ENCODE data around the gene FNDC3B. TPM values are rescaled to one million over a fixed set of nuclear protein-coding genes. Genes with fewer than 3 reads are reported as not detected.

The FNDC3B gene
- total and polyA plus RNA-seq, 9 donors, result 22.1 to 198 (median 108) TPM

DNA sequence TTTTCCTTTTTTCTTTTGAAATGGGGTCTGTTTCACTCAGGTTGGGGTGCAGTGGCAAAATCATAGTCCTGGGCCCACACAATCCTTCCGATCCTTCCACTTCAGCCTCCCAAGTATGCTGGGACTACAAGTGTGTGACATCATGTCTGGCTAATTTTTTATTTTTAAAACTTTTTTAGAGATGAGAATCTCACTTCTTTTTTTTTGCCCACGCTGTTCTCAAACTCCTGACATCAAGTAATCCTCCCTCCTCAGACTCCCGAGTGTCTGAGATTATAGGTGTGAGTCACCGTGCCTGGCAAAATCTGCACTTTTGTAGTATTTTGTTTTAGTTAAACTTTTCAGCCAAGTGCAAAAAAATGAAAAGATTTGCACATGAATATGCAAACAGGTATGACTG, 171.0 kb downstream of the FNDC3B start:
- intact Hi-C loops (cut with DNase I), result no loop called here
- Histone ChIP-seq H3K4me1 (ENCODE audit: insufficient read depth) (peaks cover 18% of the 10 kb centered on the region), H3K27ac (no peak overlapping the region)

DNA sequence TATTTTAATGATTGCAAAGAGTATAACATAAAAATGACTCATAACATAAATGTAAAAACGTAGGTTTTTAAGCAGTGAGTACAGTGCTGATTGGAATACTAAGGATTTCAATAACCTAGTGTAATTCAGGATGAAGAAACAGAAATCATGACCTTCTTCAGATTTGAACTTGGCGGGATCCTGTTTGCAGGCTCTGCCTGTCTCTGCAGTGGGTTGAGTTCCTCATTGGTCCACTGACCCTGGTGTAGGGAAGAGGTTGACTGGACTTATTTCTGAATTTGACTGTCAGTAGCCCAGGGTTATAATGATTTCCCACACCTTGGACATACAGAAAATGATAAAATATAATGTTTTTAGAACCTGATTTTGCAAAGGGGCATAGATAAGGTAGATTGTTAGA, 171.7 kb downstream of the FNDC3B start:
- TF ChIP-seq EP300 (IDR thresholded peaks at IDR 0.05) (no peak), POLR2A (IDR thresholded peaks at IDR 0.05) (no peak)
- TF ChIP-seq, protein P1, sequence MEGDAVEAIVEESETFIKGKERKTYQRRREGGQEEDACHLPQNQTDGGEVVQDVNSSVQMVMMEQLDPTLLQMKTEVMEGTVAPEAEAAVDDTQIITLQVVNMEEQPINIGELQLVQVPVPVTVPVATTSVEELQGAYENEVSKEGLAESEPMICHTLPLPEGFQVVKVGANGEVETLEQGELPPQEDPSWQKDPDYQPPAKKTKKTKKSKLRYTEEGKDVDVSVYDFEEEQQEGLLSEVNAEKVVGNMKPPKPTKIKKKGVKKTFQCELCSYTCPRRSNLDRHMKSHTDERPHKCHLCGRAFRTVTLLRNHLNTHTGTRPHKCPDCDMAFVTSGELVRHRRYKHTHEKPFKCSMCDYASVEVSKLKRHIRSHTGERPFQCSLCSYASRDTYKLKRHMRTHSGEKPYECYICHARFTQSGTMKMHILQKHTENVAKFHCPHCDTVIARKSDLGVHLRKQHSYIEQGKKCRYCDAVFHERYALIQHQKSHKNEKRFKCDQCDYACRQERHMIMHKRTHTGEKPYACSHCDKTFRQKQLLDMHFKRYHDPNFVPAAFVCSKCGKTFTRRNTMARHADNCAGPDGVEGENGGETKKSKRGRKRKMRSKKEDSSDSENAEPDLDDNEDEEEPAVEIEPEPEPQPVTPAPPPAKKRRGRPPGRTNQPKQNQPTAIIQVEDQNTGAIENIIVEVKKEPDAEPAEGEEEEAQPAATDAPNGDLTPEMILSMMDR (IDR thresholded peaks at IDR 0.05), result no peak
- H3K4me1 ChIP-seq (ENCODE audit: insufficient read depth), result peaks cover 18% of the 10 kb centered on the region
- no peaks in the 10 kb centered on the region for H3K9me3 ChIP-seq
- no peaks in the 10 kb centered on the region for H3K27me3 ChIP-seq
- H3K4me3 ChIP-seq, result no peak overlapping the region
- no peak overlapping the region for H3K27ac ChIP-seq
- no peaks in the 10 kb centered on the region for H3K36me3 ChIP-seq
- WGBS, 3 donors, result 87 to 91% (median 89%) methylated on average over 2 of the region's 2 CpGs
- intact Hi-C loops (cut with DNase I), result no loop called here
- DNase-seq, result no peak

More for the DNA sequence above, 171.0 kb downstream of the FNDC3B start:
- 35 to 53% (median 42%) methylated on average over 4 of the region's 4 CpGs for WGBS, 3 donors
- no peaks in the 10 kb centered on the region for H3K9me3 ChIP-seq
- no peaks in the 10 kb centered on the region for H3K27me3 ChIP-seq
- TF ChIP-seq EP300 (IDR thresholded peaks at IDR 0.05) (no peak), POLR2A (IDR thresholded peaks at IDR 0.05) (no peak)
- TF ChIP-seq, protein P1 (IDR thresholded peaks at IDR 0.05), result no peak
- H3K36me3 ChIP-seq, result no peaks in the 10 kb centered on the region
- no peak overlapping the region for H3K4me3 ChIP-seq
- no peak for DNase-seq

DNA sequence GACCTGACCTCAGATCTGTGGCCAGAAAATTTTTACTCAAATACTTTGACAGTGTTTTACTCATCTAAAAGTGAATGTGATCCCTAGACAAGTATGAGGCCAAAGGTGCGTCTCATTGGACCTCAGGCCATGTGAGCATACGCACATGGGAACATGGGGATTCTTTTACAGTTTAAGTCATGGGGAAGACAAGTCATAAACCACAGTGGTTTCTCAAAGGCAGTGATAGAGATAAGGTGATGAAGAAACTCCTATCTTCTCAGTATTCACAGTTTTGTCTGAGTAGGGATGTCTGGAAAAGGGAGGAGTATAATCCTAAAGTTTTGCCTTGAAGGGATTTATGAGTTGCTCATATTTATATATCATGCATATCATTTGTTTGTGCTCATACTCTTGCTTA, 173.8 kb downstream of the FNDC3B start:
- intact Hi-C loops (cut with DNase I), result no loop called here
- Histone ChIP-seq H3K4me1 (ENCODE audit: insufficient read depth) (peaks cover 24% of the 10 kb centered on the region), H3K27ac (no peak overlapping the region), H3K27me3 (no peaks in the 10 kb centered on the region), H3K4me3 (no peak overlapping the region), H3K9me3 (no peaks in the 10 kb centered on the region), H3K36me3 (no peaks in the 10 kb centered on the region)
- TF ChIP-seq POLR2A (IDR thresholded peaks at IDR 0.05), result no peak
- WGBS, 3 donors, result 71 to 86% (median 83%) methylated on average over 2 of the region's 2 CpGs
- no peak for DNase-seq

DNA sequence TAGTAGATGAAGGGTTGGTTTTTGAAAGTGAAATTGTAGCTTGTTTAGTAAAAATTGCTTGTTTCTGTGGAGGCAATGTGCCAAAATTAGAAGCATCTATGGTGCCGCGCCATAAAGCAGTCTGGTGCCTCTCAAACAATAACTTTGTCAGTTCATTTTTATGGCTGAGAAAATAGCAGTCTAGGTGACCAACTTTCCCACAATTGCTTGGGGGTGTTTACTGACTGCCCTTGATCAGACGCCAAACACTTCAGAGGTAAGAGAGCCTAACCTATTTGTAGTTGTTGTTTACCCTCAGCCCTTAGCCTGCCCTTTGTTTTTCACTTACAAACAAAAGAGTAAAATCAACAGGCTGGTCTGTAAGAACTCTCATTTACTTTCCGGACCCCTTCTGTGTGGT, 174.5 kb downstream of the FNDC3B start:
- H3K36me3 ChIP-seq, result no peaks in the 10 kb centered on the region
- intact Hi-C loops (cut with DNase I), result no loop called here
- H3K4me1 ChIP-seq (ENCODE audit: insufficient read depth), result peaks cover 28% of the 10 kb centered on the region
- TF ChIP-seq POLR2A (IDR thresholded peaks at IDR 0.05), result no peak
- no peak for TF ChIP-seq EP300 (IDR thresholded peaks at IDR 0.05)
- TF ChIP-seq, protein P1 (IDR thresholded peaks at IDR 0.05), result no peak
- no peaks in the 10 kb centered on the region for H3K9me3 ChIP-seq
- 64 to 86% (median 77%) methylated on average over 3 to 4 of the region's 4 CpGs for WGBS, 3 donors
- no peak overlapping the region for H3K27ac ChIP-seq
- no peaks in the 10 kb centered on the region for H3K27me3 ChIP-seq
- H3K4me3 ChIP-seq, result no peak overlapping the region
- no peak for DNase-seq

DNA sequence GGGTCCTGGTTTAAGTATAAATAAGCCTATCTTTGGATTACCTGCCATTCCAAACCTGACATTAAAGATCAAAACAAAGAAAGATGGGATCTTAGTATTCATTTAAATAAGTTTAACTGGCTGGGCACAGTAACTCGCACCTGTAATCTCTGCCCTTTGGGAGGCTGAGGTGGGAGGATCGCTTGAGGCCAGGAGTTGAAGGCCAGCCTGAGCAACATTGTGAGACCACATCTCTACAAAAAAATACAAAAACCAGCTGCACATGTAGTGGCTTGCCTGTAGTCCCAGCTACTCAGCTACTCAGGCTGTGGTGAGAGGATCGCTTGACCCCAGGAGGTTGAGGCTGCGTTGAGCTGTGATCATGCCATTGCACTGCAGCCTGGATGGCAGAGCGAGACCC, 176.9 kb downstream of the FNDC3B start:
- DNase-seq, result no peak
- 89 to 96% (median 89%) methylated on average over 5 of the region's 5 CpGs for WGBS, 3 donors
- Histone ChIP-seq H3K9me3 (no peaks in the 10 kb centered on the region), H3K4me3 (no peak overlapping the region), H3K36me3 (no peaks in the 10 kb centered on the region), H3K27me3 (no peaks in the 10 kb centered on the region), H3K4me1 (ENCODE audit: insufficient read depth) (peaks cover 22% of the 10 kb centered on the region), H3K27ac (no peak overlapping the region)
- TF ChIP-seq EP300 (IDR thresholded peaks at IDR 0.05) (no peak), POLR2A (IDR thresholded peaks at IDR 0.05) (no peak)
- TF ChIP-seq, protein P1 (IDR thresholded peaks at IDR 0.05), result no peak
- intact Hi-C loops (cut with DNase I), result no loop called here
